HG03280 (cell line): ENCODE results near the gene TBC1D22A.

Experiments
- ATAC-seq: cut with Tn5 transposase; IDR thresholded peaks from one replicate; pipeline ENCODE4 v1.9.1; 2021; ENCODE audit warnings: mild to moderate bottlenecking, moderate library complexity; ENCODE audit not compliant: unreplicated experiment

TBC1D22A gene

DNA sequence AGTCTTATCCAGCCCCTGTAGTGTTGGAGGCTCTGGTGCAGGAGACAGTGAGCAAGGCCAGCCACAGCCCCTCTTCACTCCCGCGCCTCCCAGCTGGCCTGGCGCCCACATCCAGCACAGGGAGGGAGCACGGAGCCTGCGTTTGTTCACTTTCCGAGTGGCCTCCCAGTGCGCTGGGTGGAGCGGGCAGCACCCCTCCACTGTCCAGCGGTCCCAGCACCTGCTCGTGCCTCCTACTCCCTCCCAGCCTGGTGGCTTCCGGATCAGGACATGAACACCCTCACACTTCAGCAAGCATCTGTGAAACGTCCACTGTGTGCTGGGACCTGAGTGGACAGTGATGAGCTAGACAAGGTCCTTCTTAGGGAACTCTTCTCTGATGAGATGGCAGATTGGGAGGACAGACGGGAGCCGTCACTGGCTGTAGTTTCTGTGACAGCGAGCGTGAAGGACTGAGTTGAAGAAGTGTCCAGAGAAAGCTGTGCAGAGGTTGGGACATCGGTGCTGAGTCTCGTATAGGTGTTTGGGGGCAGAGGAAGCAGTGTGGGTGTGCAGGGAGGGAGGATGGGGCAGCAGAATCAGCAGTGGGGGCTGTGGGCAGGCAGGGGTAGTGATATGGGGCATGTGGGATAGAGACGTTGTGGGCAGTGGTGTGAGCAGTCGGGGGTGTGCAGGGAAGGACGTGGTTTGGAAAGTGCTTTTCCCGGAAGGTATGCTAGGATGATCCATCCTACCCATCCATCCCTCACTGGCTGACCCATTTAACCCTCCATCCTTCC, 256.8 kb downstream of the TBC1D22A start:
- no peak for ATAC-seq

DNA sequence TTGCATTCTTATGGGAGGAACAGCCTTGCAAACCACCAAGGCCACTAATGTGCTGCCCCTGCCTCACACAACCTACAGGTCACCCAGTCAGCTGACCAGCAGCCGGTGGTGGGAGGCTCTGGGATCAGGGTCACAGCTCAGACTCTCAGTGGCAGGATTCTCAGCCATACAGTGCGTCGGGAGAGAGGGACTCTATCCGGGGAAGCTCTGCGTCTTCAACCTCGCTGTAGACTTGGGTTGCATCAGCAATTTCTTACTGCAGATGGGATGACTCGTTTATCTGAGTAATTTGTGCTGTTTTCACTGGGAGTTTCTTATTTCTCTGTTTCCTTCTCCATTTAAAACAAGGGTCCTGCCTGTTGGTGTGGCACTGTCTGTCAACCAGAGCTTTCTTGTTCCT, 257.7 kb downstream of the TBC1D22A start:
- ATAC-seq, result no peak

DNA sequence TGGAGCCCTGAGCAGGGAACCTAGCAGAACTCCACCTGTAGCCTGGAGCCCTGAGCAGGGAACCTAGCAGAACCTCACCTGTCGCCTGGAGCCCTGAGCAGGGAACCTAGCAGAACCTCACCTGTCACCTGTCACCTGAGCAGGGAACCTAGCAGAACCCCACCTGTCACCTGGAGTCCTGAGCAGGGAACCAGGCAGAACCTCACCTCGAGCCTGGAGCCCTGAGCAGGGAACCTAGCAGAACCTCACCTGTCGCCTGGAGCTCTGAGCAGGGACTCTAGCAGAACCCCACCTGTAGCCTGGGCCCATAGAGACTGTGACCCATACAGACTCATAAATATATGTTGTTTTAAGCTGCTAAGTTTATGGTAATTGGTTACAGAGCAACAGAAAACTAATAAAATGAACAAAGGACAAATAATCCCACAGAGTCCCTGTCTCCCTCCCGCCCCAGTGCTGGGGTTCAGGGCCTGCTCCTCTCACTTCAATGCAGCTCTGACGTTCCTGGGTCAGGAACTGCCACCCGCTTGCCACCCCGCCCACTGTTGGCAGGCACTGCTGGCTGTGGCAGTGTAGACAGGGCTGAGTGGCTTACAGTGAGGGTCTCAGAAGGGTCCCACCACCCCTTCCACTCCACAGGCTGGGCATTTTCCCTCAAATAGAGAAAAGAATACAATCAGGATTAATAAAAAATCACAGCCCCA, 259.1 kb downstream of the TBC1D22A start:
- no peak for ATAC-seq

DNA sequence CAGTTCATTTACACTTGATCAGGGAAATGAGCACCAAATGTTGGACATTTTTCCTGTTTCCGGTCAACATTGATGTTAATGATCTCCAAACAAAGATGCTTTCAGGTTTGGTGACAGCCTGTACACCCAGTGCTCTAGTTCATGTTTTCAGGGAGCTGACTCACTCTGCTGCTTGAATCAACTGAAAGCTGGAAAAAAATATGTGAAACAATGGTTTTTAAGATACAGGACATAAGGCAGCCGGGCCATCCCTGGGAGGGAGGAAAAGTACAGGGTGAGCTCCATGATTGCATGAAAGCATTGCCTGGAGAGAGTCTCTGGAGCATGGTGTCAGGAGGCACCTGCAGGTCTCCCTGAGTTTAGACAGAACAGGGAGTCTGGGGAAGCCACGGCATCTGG, 259.6 kb downstream of the TBC1D22A start:
- no peak for ATAC-seq

DNA sequence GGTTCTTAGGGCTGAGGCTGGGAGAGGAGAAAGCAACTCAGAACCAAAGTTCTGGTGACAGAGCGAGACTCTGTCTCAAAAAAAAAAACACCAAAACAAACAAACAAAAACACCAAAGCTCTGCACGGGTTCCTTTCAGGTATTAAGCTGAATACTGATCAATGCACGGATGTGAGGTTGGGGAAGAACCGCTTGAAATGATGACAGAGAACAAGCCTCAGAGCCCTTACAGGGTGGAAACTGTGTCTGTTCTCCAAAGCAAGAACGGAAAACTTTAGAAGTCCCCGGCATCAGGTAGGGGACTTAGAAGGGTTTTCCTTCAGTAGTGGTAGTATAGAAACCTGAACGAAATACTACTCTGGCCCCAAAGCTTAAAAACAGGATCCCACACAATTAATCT, 260.0 kb downstream of the TBC1D22A start:
- no peak for ATAC-seq

DNA sequence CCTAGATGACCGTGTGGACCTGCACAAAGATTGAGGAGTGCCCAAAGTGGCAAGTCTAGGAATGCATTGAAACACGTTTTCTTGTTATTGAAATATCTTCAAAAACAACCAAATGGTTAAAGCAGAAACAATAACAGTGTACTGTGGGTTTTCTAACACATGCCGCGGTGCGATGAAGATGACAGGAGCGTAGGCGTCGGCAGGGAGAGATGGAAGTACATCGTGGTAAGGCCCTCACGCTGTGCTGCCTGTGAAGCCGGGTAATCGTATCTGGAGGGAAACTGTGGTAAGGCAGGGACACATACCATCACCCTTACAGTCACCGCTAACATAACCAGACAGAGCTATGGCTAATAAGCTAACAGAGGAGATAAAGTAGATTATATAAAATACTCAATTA, 261.4 kb downstream of the TBC1D22A start:
- no peak for ATAC-seq

DNA sequence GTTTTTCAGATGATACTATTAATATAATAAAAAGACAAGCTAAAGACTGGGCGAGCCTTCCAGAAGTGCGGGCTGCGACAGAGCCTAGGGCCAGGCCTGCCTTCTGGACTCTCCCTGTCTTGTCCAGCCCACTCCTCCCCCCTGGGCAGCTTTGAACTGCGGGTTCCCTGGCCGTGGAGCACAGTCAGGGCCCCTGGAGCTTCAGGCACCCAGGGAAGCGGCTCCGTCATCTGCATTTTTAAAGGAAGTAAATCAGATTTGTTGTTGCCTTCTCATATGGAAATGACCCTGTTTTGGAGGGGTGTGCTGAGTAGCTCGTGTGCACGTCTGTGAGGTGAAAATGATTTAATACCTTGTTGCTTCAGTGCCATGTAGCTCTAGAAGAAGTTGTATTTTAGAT, 265.3 kb downstream of the TBC1D22A start:
- ATAC-seq, result no peak

DNA sequence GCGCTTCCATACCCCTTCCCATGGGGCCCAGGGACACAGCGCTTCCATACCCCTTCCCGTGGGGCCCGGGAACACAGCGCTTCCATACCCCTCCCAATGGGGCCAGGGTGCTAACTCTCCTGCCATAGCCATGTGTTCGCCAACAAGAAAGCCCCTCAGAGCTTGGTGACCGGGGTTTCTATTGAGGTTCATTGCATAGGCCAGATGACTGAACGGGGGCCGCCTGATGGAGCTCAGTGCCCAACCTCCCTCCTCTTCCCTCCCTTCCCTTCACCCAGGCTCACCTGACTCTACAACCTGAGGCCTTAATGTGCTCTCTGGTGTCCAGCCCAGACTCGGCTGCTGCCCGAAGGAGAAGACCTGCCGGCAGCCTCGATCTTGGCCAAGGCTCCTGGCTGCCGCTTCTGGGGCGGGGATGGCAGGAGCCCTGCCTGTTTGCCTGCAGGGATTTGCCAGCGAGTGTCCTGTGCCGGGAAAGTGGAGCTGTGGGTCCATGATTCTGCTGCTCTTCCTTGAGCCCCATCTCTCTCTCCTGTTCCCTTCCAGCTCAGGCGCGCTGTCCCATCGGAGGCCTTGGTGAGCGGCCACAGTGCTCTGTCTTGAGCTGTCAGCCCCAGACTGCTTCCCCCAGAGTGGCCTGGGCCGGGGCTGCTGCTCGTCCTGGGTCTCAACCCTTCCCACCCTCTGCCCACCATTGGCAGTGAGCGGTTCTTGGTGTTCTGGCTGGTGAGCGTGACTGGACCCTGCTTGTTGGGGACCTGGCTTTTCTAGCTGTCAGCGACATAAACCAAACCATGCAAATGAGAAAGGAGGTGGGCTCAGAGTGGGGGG, 267.0 kb downstream of the TBC1D22A start:
- ATAC-seq, result no peak

DNA sequence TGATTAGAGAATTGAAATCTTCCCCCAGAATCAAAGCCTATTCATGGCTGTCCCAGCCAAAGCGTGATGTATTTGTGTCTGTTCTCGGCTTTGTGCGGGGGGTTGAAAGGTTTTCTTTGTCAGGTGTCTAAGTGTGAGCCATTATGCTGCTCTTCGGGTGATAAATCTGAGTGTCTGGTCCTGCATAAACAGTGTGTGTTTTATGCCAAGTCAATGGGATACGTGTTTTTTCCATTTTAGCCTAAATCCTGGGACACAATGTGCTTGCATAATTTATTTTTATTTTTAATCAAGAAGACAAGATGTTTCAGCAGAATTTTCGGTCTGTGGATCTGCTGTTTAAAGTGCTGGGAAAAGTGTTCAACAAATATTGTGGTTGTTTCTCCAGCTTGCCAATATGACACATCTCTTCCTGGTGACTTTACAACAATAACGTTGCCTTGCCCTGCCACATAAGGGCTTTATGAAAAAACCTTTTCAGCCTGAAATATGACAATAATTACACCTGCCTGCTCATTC, 267.8 kb downstream of the TBC1D22A start:
- ATAC-seq, result no peak

DNA sequence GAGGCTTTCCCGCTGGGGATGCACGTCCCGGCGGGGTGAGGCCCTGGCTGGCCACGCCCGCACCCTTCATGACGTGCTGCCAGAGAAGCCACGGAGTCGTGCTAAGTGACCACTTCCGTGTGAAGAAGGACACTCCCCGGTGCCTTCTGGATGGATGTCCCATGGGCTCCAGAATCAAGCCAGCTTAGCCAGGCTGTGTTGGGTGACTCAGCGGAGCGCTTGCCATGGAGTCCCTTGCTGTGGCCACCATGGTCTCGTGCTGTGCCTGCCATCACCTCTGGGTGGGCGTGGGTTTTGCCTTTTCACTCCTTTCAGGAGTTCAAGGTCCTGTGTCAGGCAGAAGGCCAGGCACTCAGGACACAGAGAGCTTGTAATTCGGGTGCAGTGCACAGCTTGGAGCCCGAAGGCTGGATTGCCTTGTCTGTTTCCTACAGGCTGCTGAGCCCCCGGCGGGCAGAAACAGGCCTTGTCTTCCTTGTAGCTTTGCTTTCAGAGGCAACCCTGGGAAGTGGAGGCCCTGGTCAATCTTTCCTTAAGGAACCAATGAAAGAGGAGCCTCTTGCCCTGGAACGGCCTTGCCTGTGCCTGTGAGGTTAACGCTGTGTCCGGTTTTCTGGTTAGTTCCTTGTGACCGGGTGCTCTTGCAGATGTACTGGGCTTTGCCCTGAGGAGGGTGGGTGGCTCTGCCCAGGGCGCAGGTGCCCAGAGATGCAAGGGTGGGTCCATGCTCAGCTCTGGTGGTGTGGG, 268.6 kb downstream of the TBC1D22A start:
- ATAC-seq, result no peak

DNA sequence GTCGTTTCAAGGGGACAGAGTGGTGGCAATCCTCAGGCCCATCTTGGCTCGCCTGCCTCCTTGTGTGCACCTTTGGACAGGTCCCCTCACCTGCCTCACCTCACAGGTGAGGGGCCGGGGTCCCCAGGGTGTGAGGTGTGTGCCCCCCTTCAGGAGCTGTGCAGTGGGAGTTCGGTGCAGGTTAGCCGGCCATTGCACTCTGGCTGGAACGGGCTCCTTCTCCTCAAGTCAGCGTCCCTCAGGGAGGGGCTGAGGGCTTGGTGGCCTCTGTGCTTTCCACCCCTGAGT, 269.1 kb downstream of the TBC1D22A start:
- ATAC-seq, result no peak

DNA sequence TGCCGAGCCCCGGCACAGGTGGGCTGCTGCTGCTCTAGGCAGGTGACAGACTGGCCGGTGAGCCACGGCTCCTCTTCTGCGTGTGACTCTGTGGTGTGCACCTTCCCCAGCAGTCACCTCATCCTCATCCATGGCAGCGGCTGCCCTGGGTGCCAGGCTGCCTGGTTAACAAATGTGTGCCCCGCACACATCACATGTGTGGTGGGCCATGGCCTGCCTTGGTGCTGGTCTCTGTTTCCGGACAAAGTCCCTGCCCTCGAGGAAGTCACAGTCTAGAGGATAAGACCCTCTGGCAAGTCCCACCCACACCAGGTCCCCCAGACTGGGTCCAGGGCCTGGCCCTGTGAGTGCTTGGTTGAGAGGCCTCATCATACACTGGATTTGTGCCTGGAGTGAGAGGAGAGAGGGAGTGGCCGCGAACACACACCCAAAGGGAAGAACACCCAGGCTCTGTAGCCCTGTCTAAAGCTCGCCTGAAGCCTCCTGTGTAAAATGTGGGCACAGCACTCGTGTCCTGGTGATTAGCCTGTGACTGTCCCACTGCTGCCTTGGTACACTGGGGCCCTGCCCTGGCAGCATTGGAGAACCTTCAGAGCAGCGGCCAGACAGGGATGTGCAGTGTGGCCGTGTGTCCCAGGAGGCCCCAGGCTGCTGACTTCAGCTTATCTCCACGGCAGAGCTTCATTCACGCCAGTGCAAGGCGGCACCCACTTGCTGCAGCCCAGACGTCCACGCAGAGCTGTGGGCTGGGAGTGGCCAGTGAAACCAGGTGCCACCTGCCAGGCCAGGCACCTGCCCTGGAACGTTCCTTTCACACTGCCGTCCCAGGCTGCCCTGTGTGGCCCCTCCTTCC, 269.9 kb downstream of the TBC1D22A start:
- ATAC-seq, result no peak

DNA sequence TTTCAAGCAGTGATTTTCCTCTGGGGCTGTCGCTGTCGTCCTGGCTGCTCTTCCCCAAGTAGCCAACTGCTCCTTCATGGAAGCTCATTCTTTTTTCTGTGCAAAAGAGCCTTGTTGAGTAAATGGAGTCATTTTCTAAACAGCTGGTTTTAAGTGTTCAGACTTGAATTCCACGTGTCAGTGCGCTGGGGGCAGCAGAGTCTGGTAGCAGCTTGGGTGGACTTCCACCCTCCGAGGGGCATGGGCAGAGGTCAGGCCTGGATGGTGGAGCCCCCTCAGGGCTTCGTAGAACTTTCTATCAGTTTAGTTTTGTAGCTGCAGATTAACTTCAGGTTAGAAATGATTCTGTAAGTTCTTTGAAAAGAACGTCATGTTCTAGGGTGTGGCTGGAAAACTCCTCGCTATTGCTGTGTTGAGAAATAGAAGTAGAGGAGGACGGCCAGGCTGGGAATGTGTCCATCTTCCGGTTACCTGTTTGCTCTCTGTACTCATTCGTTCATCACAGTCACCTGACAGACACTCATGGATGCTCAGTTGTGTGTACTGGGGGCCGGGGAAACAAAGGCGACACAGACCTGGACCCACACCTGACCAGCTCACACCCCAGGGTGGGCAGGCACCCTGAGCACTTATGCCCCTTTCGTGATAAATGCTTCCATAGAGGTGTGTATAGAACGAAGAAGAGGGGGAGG, 270.7 kb downstream of the TBC1D22A start:
- no peak for ATAC-seq

DNA sequence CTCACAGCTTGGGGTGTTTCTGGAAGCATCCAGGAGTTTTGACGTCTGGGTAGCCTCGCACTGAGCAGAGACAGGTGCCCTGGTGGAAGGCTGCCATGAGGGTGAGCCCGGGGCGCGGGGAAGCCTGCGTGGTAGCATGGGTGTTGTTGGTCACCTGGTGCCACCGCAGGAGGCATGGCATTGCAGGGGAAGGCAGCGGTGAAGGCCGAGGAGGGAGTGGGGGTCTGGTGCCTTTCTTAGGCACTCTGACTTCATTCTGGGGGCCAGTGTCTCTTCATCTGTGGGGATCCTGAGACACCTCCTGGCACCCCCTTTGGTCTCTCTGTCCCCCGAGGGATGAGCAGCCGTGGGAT, 271.2 kb downstream of the TBC1D22A start:
- no peak for ATAC-seq

DNA sequence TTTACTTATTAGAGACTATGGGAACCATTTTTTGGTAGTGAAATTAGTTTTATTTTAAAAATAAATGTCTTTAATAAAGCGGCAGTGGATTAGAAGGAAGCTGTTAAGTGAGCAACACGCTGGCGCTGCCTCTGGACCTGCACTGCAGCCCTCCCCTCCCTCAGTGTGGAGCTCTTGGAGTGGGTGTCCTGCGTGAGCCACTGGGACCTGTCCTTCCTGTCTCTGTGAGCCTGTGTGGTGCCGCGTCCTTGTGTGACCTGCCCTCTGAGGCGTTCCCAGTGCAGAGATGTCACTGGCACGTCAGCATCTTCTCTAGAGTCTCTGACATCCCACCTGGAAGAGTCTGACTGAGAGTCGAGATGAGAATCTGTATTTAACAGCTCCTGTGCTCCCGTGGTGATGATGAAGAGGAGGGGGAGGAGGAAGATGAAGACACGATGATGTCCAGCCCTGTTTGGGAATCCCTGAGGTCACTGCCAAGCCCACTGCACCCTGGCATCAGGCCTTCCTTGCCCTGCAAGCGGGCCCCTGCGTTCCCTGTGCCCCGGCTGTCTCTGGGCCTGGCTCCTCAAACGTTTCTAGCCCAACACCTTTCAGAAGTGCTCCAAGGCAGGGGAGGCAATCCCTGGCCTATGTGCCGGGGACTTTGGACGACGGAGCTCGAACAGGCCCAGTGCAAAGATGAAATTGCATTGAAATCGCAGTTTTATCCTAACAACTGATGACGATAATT, 271.8 kb downstream of the TBC1D22A start:
- no peak for ATAC-seq

DNA sequence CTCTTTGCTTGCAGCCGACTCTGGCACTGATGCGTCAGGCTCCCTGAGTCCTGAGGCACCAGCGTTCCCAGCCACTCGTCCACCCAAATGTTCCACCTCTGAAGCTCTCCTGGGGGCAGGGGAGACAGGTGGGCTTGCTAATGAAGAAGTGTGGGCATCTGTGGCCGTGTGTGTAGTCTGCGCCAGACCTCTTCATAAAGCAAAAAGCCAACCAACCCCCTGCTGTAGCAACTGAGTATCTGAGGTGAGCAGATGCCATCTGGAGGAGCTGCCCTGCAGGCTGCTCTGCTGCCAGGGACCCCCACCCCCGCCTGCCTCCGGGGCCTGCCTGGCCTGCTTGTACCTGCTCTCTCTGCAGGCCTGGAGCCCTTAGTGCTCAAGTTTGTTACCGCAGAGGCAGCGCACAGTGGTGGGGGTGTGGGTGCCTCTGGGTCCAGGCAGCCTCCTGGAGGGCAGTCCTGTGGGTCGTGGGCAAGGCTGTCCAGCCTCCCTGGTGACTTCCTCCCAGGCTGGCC, 272.5 kb downstream of the TBC1D22A start:
- ATAC-seq, result no peak

DNA sequence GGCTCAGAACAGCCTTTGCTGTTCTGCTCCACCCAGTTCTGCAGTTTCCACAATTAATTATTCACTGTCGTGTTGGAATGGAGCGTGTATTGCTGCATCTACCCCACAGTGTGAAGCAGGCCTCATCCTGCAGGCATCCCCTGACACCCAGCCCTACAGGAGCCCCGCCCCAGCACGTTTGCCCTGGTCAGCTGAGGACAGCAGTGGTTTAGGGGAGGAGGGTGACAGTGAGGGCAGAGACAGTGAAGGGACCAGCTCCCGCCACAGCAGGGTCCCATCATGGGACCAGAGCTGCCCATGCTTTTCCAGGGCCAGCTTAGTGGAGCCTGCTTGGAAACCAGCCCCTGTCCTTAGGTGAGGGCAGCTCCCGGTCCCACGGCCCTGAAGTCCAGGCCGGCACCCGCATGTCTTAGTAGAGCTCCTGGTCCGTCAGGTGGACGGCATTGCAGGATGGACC, 273.0 kb downstream of the TBC1D22A start:
- no peak for ATAC-seq

DNA sequence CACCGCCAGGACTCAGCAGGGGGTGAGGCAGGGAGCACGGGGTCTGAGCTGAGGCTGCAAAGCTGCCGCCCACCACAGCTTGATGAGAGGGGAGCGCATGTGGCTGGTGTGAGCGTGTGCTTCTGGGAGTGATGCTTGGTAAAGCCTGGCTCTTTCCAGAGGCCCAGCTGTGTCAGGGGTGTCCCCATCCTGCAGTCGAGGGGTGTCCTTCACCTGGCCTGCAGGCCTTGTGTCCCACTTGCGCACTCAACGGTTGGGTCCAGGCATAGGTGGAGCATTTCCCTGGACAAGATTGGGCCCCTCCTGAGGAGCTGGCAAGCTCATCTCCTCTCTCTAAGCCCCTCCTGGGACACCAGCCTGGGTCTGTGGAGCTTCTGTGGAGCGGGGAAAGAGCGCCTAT, 273.9 kb downstream of the TBC1D22A start:
- ATAC-seq, result no peak
